ENCODE data around the gene HM13. TPM values are rescaled to one million over a fixed set of nuclear protein-coding genes. Genes with fewer than 3 reads are reported as not detected.

Gene HM13
- total and polyA plus RNA-seq, 2 experiments from 2014 or later, result 126 to 150 TPM

GRCh38 chr20:31572042-31572700, 57.9 kb downstream of the HM13 start:
- DNase-seq (ENCODE audit: low spot score), result peak; percentile 80
- peak overlapping the region; percentile 97 for H3K27ac Mint-ChIP-seq
- ATAC-seq, result peak; percentile 28
- Histone ChIP-seq H3K9me2 (ENCODE audit: insufficient read depth) (no peaks in the 10 kb centered on the region), H3K27me3 (ENCODE audit: insufficient read depth) (no peaks in the 10 kb centered on the region), H3K36me3 (ENCODE audit: insufficient read depth) (0 out of 2 replicates have a peak, but pooled peaks cover 3% of the 10 kb centered on the region), H3K4me2 (peak overlapping the region; percentile 82), H3K4me3 (peak overlapping the region; percentile 53), H3K27ac (ENCODE audit: low read depth) (peak overlapping the region; percentile 98), H2AFZ (no peak overlapping the region), H3K79me2 (replicated peaks; ENCODE audit: insufficient read depth) (0 out of 2 replicates have a peak, but pooled peaks cover 4% of the 10 kb centered on the region), H3K4me1 (ENCODE audit: insufficient read depth) (peaks cover 73% of the 10 kb centered on the region), H3F3A (replicated peaks; ENCODE audit: low read depth) (peaks cover 59% of the 10 kb centered on the region), H4K20me1 (replicated peaks; ENCODE audit: insufficient read depth) (peaks cover 6% of the 10 kb centered on the region; the same call in 1 of the 2 replicates)
- H3K36me3 Mint-ChIP-seq (ENCODE audit: low read depth), result peaks cover 32% of the 10 kb centered on the region
- H3K27me3 Mint-ChIP-seq (ENCODE audit: insufficient read depth, low read depth, poor library complexity), result peaks cover 47% of the 10 kb centered on the region
- peak overlapping the region; percentile 68 for H3K4me3 Mint-ChIP-seq
- peaks cover 7% of the 10 kb centered on the region; the same call in 2 of the 3 replicates for H3K9me3 Mint-ChIP-seq
- TF ChIP-seq CTCF (conservative IDR thresholded peaks at IDR 0.05; ENCODE audit: low read depth in 2 of 2), result peak in 1 of 2 experiments; percentile 45; a peak in 2 of 4 replicates
- TF ChIP-seq ZNF331 (CRISPR knock-in tag; IDR thresholded peaks at IDR 0.05; ENCODE audit: low read depth), result 0 out of 2 replicates have a peak, but pooled peaks have one; percentile 0
- no peak for TF ChIP-seq REST (IDR thresholded peaks at IDR 0.05; ENCODE audit: unreplicated experiment)
- H3K4me1 Mint-ChIP-seq, result peaks cover 63% of the 10 kb centered on the region

- Mint-ChIP-seq H3K4me1 (peaks cover 61% of the 10 kb centered on the region), H3K27ac (peak overlapping the region; percentile 97), H3K36me3 (ENCODE audit: low read depth) (peaks cover 32% of the 10 kb centered on the region), H3K27me3 (ENCODE audit: insufficient read depth, low read depth, poor library complexity) (peaks cover 44% of the 10 kb centered on the region), H3K9me3 (peaks cover 12% of the 10 kb centered on the region), H3K4me3 (peak overlapping the region; percentile 74)
- DNase-seq (ENCODE audit: low spot score) (peak; percentile 100), ATAC-seq (peak; percentile 79)
- Histone ChIP-seq H4K20me1 (replicated peaks; ENCODE audit: insufficient read depth) (no peaks in the 10 kb centered on the region; the same call in 1 of the 2 replicates), H3K4me1 (ENCODE audit: insufficient read depth) (peaks cover 69% of the 10 kb centered on the region), H3K4me3 (peak overlapping the region; percentile 53), H3K79me2 (replicated peaks; ENCODE audit: insufficient read depth) (0 out of 2 replicates have a peak, but pooled peaks cover 4% of the 10 kb centered on the region), H3F3A (replicated peaks; ENCODE audit: low read depth) (peaks cover 52% of the 10 kb centered on the region), H3K9me2 (ENCODE audit: insufficient read depth) (no peaks in the 10 kb centered on the region), H2AFZ (no peak overlapping the region), H3K27me3 (ENCODE audit: insufficient read depth) (no peaks in the 10 kb centered on the region), H3K36me3 (ENCODE audit: insufficient read depth) (no peaks in the 10 kb centered on the region), H3K27ac (ENCODE audit: low read depth) (peak overlapping the region; percentile 98), H3K4me2 (peak overlapping the region; percentile 82)
- TF ChIP-seq POLR2AphosphoS5 (IDR thresholded peaks at IDR 0.05; ENCODE audit: low read depth) (peak; percentile 88), REST (IDR thresholded peaks at IDR 0.05; ENCODE audit: unreplicated experiment) (no peak), ETS1 (IDR thresholded peaks at IDR 0.05) (no peak), NANOG (IDR thresholded peaks at IDR 0.05; ENCODE audit: borderline replicate concordance) (no peak)
Observed at GRCh38 chr20:31572701-31573554, 58.7 kb downstream of the HM13 start.

Data from GM23338 (cell line).